ENCODE data around the gene SLC15A5. TPM values are rescaled to one million over a fixed set of nuclear protein-coding genes. Genes with fewer than 3 reads are reported as not detected.

The SLC15A5 gene
- total RNA-seq, 2 experiments from 2014 or later, result not detected

GRCh38 chr12:16294376-16294956, 17.0 kb upstream of the SLC15A5 start:
- POLR2A ChIA-PET, result no interaction called here
- CTCF ChIA-PET, result no interaction called here
- H3K4me1 Mint-ChIP-seq (ENCODE audit: low read depth), result no peaks in the 10 kb centered on the region
- ATAC-seq (no peak), DNase-seq (no peak)
- H3K36me3 Mint-ChIP-seq (ENCODE audit: low read depth), result no peaks in the 10 kb centered on the region
- H3K4me3 Mint-ChIP-seq, result no peak overlapping the region
- no peaks in the 10 kb centered on the region for H3K27me3 Mint-ChIP-seq (ENCODE audit: low read depth)
- peaks cover 5% of the 10 kb centered on the region for H3K9me3 Mint-ChIP-seq (ENCODE audit: insufficient read depth)
- no peak overlapping the region for H3K27ac Mint-ChIP-seq

- Mint-ChIP-seq H3K9me3 (ENCODE audit: insufficient read depth) (peaks cover 5% of the 10 kb centered on the region), H3K4me3 (no peak overlapping the region), H3K27me3 (ENCODE audit: low read depth) (no peaks in the 10 kb centered on the region), H3K4me1 (ENCODE audit: low read depth) (no peaks in the 10 kb centered on the region), H3K27ac (no peak overlapping the region), H3K36me3 (ENCODE audit: low read depth) (no peaks in the 10 kb centered on the region)
- CTCF ChIA-PET, result no interaction called here
- POLR2A ChIA-PET, result no interaction called here
- no peak for DNase-seq
- ATAC-seq, result no peak
These were observed 13.5 kb upstream of the SLC15A5 start for GRCh38 chr12:16291032-16291431.

GRCh38 chr12:16285586-16285985, 8.1 kb upstream of the SLC15A5 start:
- POLR2A ChIA-PET, result no interaction called here
- CTCF ChIA-PET, result no interaction called here
- no peaks in the 10 kb centered on the region for H3K4me1 Mint-ChIP-seq (ENCODE audit: low read depth)
- no peaks in the 10 kb centered on the region for H3K27me3 Mint-ChIP-seq (ENCODE audit: low read depth)
- H3K36me3 Mint-ChIP-seq (ENCODE audit: low read depth), result no peaks in the 10 kb centered on the region
- H3K4me3 Mint-ChIP-seq, result no peak overlapping the region
- DNase-seq (no peak), ATAC-seq (no peak)
- H3K27ac Mint-ChIP-seq, result no peak overlapping the region
- no peaks in the 10 kb centered on the region for H3K9me3 Mint-ChIP-seq (ENCODE audit: insufficient read depth)

- Mint-ChIP-seq H3K4me3 (no peak overlapping the region), H3K36me3 (ENCODE audit: low read depth) (no peaks in the 10 kb centered on the region), H3K9me3 (ENCODE audit: insufficient read depth) (peaks cover 8% of the 10 kb centered on the region), H3K27me3 (ENCODE audit: low read depth) (no peaks in the 10 kb centered on the region), H3K27ac (no peak overlapping the region), H3K4me1 (ENCODE audit: low read depth) (no peaks in the 10 kb centered on the region)
- CTCF ChIA-PET, result no interaction called here
- POLR2A ChIA-PET, result no interaction called here
- no peak for ATAC-seq
- no peak for DNase-seq
These were observed 5.5 kb upstream of the SLC15A5 start for GRCh38 chr12:16282978-16283377.

- DNase-seq (no peak), ATAC-seq (no peak)
- no peak overlapping the region for H3K27ac Mint-ChIP-seq
- ChIA-PET POLR2A (no interaction called here), CTCF (no interaction called here)
- peaks cover 8% of the 10 kb centered on the region for H3K9me3 Mint-ChIP-seq (ENCODE audit: insufficient read depth)
- H3K27me3 Mint-ChIP-seq (ENCODE audit: low read depth), result no peaks in the 10 kb centered on the region
- no peaks in the 10 kb centered on the region for H3K4me1 Mint-ChIP-seq (ENCODE audit: low read depth)
- no peak overlapping the region for H3K4me3 Mint-ChIP-seq
- no peaks in the 10 kb centered on the region for H3K36me3 Mint-ChIP-seq (ENCODE audit: low read depth)
These were observed 4.6 kb upstream of the SLC15A5 start for GRCh38 chr12:16282081-16282480.

- Mint-ChIP-seq H3K27me3 (ENCODE audit: low read depth) (no peaks in the 10 kb centered on the region), H3K4me1 (ENCODE audit: low read depth) (no peaks in the 10 kb centered on the region), H3K36me3 (ENCODE audit: low read depth) (no peaks in the 10 kb centered on the region), H3K27ac (no peak overlapping the region), H3K9me3 (ENCODE audit: insufficient read depth) (peaks cover 8% of the 10 kb centered on the region), H3K4me3 (no peak overlapping the region)
- ATAC-seq (no peak), DNase-seq (no peak)
- ChIA-PET POLR2A (no interaction called here), CTCF (no interaction called here)
These were observed 3.7 kb upstream of the SLC15A5 start for GRCh38 chr12:16281157-16281556.

- peaks cover 3% of the 10 kb centered on the region for H3K9me3 Mint-ChIP-seq (ENCODE audit: insufficient read depth)
- no peaks in the 10 kb centered on the region for H3K36me3 Mint-ChIP-seq (ENCODE audit: low read depth)
- no peak overlapping the region for H3K4me3 Mint-ChIP-seq
- no peak overlapping the region for H3K27ac Mint-ChIP-seq
- POLR2A ChIA-PET, result no interaction called here
- H3K4me1 Mint-ChIP-seq (ENCODE audit: low read depth), result no peaks in the 10 kb centered on the region
- DNase-seq (no peak), ATAC-seq (no peak)
- CTCF ChIA-PET, result no interaction called here
- no peaks in the 10 kb centered on the region for H3K27me3 Mint-ChIP-seq (ENCODE audit: low read depth)
These were observed 5.3 kb downstream of the SLC15A5 start for GRCh38 chr12:16272222-16272621.

- peaks cover 3% of the 10 kb centered on the region for H3K9me3 Mint-ChIP-seq (ENCODE audit: insufficient read depth)
- H3K4me3 Mint-ChIP-seq, result no peak overlapping the region
- no peak overlapping the region for H3K27ac Mint-ChIP-seq
These were observed 6.4 kb downstream of the SLC15A5 start for GRCh38 chr12:16271062-16271461.

GRCh38 chr12:16269946-16270345, 7.5 kb downstream of the SLC15A5 start:
- POLR2A ChIA-PET, result no interaction called here
- no peak for ATAC-seq
- Mint-ChIP-seq H3K36me3 (ENCODE audit: low read depth) (no peaks in the 10 kb centered on the region), H3K4me3 (no peak overlapping the region), H3K27ac (no peak overlapping the region), H3K4me1 (ENCODE audit: low read depth) (no peaks in the 10 kb centered on the region), H3K27me3 (ENCODE audit: low read depth) (no peaks in the 10 kb centered on the region), H3K9me3 (ENCODE audit: insufficient read depth) (peaks cover 3% of the 10 kb centered on the region)
- DNase-seq, result no peak
- CTCF ChIA-PET, result no interaction called here

More at GRCh38 chr12:16271062-16271461, 6.4 kb downstream of the SLC15A5 start:
- Mint-ChIP-seq H3K4me1 (ENCODE audit: low read depth) (no peaks in the 10 kb centered on the region), H3K36me3 (ENCODE audit: low read depth) (no peaks in the 10 kb centered on the region), H3K27me3 (ENCODE audit: low read depth) (no peaks in the 10 kb centered on the region)
- ChIA-PET POLR2A (no interaction called here), CTCF (no interaction called here)
- ATAC-seq (no peak), DNase-seq (no peak)

- no peaks in the 10 kb centered on the region for H3K36me3 Mint-ChIP-seq (ENCODE audit: low read depth)
- H3K27ac Mint-ChIP-seq, result no peak overlapping the region
- CTCF ChIA-PET, result no interaction called here
- peaks cover 3% of the 10 kb centered on the region for H3K9me3 Mint-ChIP-seq (ENCODE audit: insufficient read depth)
- H3K4me1 Mint-ChIP-seq (ENCODE audit: low read depth), result no peaks in the 10 kb centered on the region
- H3K27me3 Mint-ChIP-seq (ENCODE audit: low read depth), result no peaks in the 10 kb centered on the region
- POLR2A ChIA-PET, result no interaction called here
- DNase-seq (no peak), ATAC-seq (no peak)
- no peak overlapping the region for H3K4me3 Mint-ChIP-seq
These were observed 11.4 kb downstream of the SLC15A5 start for GRCh38 chr12:16266085-16266484.

GRCh38 chr12:16261944-16262475, 15.5 kb downstream of the SLC15A5 start:
- no peak overlapping the region for H3K4me3 Mint-ChIP-seq
- POLR2A ChIA-PET, result no interaction called here
- no peaks in the 10 kb centered on the region for H3K27me3 Mint-ChIP-seq (ENCODE audit: low read depth)

GRCh38 chr12:16260206-16260605, 17.3 kb downstream of the SLC15A5 start:
- POLR2A ChIA-PET, result no interaction called here
- no peaks in the 10 kb centered on the region for H3K4me1 Mint-ChIP-seq (ENCODE audit: low read depth)
- no peak for ATAC-seq
- peaks cover 3% of the 10 kb centered on the region for H3K9me3 Mint-ChIP-seq (ENCODE audit: insufficient read depth)
- CTCF ChIA-PET, result no interaction called here
- H3K27me3 Mint-ChIP-seq (ENCODE audit: low read depth), result no peaks in the 10 kb centered on the region
- DNase-seq, result no peak
- no peaks in the 10 kb centered on the region for H3K36me3 Mint-ChIP-seq (ENCODE audit: low read depth)
- H3K27ac Mint-ChIP-seq, result no peak overlapping the region
- no peak overlapping the region for H3K4me3 Mint-ChIP-seq

More at GRCh38 chr12:16261944-16262475, 15.5 kb downstream of the SLC15A5 start:
- ATAC-seq (no peak), DNase-seq (no peak)
- no peak overlapping the region for H3K27ac Mint-ChIP-seq
- H3K9me3 Mint-ChIP-seq (ENCODE audit: insufficient read depth), result peaks cover 3% of the 10 kb centered on the region
- CTCF ChIA-PET, result no interaction called here
- no peaks in the 10 kb centered on the region for H3K36me3 Mint-ChIP-seq (ENCODE audit: low read depth)
- no peaks in the 10 kb centered on the region for H3K4me1 Mint-ChIP-seq (ENCODE audit: low read depth)

GRCh38 chr12:16258963-16259362, 18.5 kb downstream of the SLC15A5 start:
- H3K36me3 Mint-ChIP-seq (ENCODE audit: low read depth), result no peaks in the 10 kb centered on the region
- CTCF ChIA-PET, result no interaction called here

More at GRCh38 chr12:16258963-16259362, 18.5 kb downstream of the SLC15A5 start:
- no peak for ATAC-seq
- no peak overlapping the region for H3K27ac Mint-ChIP-seq
- H3K4me1 Mint-ChIP-seq (ENCODE audit: low read depth), result no peaks in the 10 kb centered on the region
- POLR2A ChIA-PET, result no interaction called here
- no peak for DNase-seq
- H3K4me3 Mint-ChIP-seq, result no peak overlapping the region
- no peaks in the 10 kb centered on the region for H3K27me3 Mint-ChIP-seq (ENCODE audit: low read depth)
- no peaks in the 10 kb centered on the region for H3K9me3 Mint-ChIP-seq (ENCODE audit: insufficient read depth)

Measured in activated CD8-positive, alpha-beta T cell treated with anti-CD3 and anti-CD28 coated beads, Interleukin-2, amount 10 ng/mL, durations not matched to agents 7 days and 5 days (primary cell).